ENCODE data around the gene MCM6. TPM values are rescaled to one million over a fixed set of nuclear protein-coding genes. Genes with fewer than 3 reads are reported as not detected.

MCM6 gene
- total RNA-seq, 1 donor from 2014 or later = 62.5 TPM

DNA sequence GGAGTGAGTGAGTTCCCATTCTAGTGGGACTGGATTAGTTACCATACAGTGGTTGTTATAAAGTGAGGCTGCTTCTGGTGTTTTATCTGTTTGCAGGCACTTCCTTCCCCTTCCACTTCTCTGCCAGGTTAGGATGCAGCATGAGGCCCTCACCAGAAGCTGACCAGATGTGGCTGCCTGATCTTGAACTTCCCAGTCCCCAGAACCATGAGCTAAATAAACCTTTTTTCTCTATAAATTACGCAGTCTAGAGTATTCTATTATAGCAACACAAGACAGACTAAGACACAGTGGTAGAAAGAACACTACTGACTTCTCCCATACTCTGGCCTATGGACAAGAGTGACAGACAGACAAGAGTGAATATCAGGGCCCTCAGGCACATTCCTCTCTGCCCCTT is 53.4 kb downstream of the MCM6 start:
- TF ChIP-seq, protein P1, sequence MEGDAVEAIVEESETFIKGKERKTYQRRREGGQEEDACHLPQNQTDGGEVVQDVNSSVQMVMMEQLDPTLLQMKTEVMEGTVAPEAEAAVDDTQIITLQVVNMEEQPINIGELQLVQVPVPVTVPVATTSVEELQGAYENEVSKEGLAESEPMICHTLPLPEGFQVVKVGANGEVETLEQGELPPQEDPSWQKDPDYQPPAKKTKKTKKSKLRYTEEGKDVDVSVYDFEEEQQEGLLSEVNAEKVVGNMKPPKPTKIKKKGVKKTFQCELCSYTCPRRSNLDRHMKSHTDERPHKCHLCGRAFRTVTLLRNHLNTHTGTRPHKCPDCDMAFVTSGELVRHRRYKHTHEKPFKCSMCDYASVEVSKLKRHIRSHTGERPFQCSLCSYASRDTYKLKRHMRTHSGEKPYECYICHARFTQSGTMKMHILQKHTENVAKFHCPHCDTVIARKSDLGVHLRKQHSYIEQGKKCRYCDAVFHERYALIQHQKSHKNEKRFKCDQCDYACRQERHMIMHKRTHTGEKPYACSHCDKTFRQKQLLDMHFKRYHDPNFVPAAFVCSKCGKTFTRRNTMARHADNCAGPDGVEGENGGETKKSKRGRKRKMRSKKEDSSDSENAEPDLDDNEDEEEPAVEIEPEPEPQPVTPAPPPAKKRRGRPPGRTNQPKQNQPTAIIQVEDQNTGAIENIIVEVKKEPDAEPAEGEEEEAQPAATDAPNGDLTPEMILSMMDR (IDR thresholded peaks at IDR 0.05) = no peak
- H3K27me3 ChIP-seq = no peaks in the 10 kb centered on the region
- intact Hi-C loops (cut with DNase I) = no loop called here
- H3K36me3 ChIP-seq = no peaks in the 10 kb centered on the region
- H3K4me1 ChIP-seq = no peaks in the 10 kb centered on the region
- H3K4me3 ChIP-seq = no peak overlapping the region
- H3K27ac ChIP-seq = no peak overlapping the region
- DNase-seq (ENCODE audit: low spot score in 2 of 2) = no peak
- peaks cover 0 to 5% of the 10 kb centered on the region in 2 donors for H3K9me3 ChIP-seq

DNA sequence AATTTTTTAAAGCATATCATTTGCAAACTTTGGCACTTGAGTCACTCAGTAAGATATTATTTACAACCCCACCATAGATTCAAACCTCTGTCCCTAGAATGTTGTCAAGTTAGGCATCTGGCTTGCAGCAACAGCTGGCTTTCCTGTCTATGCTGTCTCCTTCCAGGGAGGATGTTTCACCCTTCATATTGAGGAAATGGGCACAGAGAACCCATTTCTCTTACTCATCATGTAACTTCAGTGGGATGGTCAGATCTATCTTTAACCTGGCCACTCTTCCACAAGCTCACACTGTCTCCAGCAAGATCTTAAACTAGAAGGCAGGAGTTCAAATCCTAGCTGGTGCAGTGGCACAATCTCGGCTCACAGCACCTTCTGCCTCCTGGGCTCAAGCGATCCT is 55.1 kb downstream of the MCM6 start:
- Histone ChIP-seq H3K27ac (no peak overlapping the region), H3K9me3 (peaks cover 0 to 5% of the 10 kb centered on the region in 2 donors), H3K36me3 (no peaks in the 10 kb centered on the region), H3K4me3 (no peak overlapping the region), H3K27me3 (no peaks in the 10 kb centered on the region), H3K4me1 (no peaks in the 10 kb centered on the region)
- no peak for DNase-seq (ENCODE audit: low spot score in 2 of 2)
- TF ChIP-seq, protein P1 (IDR thresholded peaks at IDR 0.05) = no peak
- intact Hi-C loops (cut with DNase I) = no loop called here

DNA sequence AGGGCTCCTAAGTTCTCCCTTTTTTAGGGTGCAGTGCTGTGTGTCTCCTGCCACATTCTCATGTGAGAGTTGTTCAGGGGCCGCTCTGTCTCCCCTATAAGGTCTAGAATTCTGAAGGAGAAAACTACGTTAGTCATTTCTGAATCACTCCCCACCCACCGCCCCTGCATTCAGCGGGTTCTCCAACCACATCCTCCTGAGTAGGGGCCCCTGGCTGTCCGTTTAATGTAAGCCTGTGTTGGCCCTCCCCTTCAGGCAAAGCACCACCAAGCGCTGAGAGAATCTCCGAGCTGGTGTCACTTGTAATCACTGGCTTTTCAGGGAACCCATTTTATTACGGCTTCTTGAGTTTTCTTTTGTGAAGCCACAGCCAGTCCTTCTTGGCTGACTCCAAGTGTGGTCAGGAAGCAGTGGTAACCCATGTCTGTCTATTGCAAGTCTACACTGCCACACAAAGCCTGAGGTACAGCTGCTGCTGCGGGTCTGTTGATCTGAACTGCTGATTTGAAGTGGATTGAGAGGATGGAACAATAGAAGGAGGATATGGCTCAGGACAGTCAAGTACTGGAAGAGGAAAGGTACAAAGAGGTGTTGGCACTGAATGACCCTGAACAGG is 56.1 kb downstream of the MCM6 start:
- Histone ChIP-seq H3K4me1 (no peaks in the 10 kb centered on the region), H3K27ac (no peak overlapping the region), H3K9me3 (peaks cover 0 to 5% of the 10 kb centered on the region in 2 donors), H3K36me3 (no peaks in the 10 kb centered on the region), H3K27me3 (no peaks in the 10 kb centered on the region), H3K4me3 (no peak overlapping the region)
- TF ChIP-seq, protein P1 (IDR thresholded peaks at IDR 0.05) = no peak
- intact Hi-C loops (cut with DNase I) = no loop called here
- DNase-seq (ENCODE audit: low spot score in 2 of 2) = no peak

DNA sequence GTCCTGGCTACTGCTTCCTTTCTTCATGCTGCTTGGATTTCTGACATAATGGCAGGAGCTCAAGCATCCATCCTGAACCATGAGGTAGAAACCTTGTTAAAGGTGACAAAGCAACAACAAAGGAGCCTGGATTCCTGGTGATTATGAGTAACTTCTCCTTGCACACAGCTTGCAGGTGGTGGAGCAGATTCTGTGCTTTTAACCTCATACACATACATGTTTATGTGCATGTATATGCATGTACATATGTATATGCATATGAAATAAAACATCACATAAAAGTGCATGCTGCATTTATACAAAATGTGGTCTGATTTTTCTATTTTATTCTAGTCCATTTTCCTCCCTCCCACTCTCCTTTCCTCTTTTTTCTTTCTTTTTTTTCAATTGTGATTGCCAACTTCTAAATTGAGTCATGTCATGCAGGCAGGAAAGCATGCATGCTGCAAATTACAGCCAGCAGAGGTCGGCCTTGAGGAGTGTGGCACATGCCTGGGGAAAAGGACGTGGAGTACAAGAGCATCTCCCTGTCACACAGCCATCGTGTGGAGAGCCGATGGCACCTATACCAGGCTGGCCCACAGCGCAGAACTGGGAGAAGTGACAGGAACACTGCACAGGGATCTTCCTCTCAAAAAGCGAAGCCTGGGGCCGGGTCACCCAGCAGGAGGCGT is 57.2 kb downstream of the MCM6 start:
- TF ChIP-seq, protein P1 (IDR thresholded peaks at IDR 0.05) = no peak
- intact Hi-C loops (cut with DNase I) = no loop called here
- Histone ChIP-seq H3K27ac (no peak overlapping the region), H3K4me1 (no peaks in the 10 kb centered on the region), H3K27me3 (no peaks in the 10 kb centered on the region), H3K4me3 (no peak overlapping the region), H3K9me3 (peaks cover 0 to 5% of the 10 kb centered on the region in 2 donors), H3K36me3 (no peaks in the 10 kb centered on the region)
- no peak for DNase-seq (ENCODE audit: low spot score in 2 of 2)

DNA sequence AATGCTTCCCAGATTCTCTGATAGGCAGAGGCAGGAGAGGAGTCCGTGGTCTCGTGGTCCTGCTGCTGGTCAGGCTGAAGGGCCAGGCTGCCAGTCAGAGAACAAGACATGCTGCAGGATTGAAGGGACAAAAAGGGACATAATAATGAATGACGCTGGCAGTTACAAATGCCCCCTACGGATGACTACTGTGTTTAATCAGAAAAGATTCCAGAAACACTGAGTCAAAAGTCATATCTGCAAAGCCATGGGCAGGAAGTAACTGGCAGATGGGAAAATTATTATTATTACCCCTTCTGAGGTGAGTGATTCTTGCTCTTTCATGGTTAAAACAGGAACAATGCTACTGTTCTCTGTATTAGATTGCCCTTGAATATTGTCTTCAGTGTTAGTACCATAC is 58.3 kb downstream of the MCM6 start:
- intact Hi-C loops (cut with DNase I) = no loop called here
- Histone ChIP-seq H3K36me3 (no peaks in the 10 kb centered on the region), H3K27ac (no peak overlapping the region), H3K27me3 (no peaks in the 10 kb centered on the region), H3K4me3 (no peak overlapping the region), H3K9me3 (peaks cover 0 to 5% of the 10 kb centered on the region in 2 donors), H3K4me1 (no peaks in the 10 kb centered on the region)
- TF ChIP-seq, protein P1 (IDR thresholded peaks at IDR 0.05) = no peak
- DNase-seq (ENCODE audit: low spot score in 2 of 2) = no peak

Measured in ascending aorta (tissue), 2 donors.